Measurements from ENCODE around the gene SLC35G3.
"Not testable (repeated sequence)": the region's sequence is repeated elsewhere in the genome, so short reads cannot be mapped to it uniquely, and the experiment has no call there.

The SLC35G3 gene

GRCh38 chr17:35184274-35184673 lies 9.9 kb downstream of the SLC35G3 start:
- Histone ChIP-seq H3K27ac (replicated peaks) (no peak overlapping the region), H3K4me3 (replicated peaks; ENCODE audit: insufficient read depth, low read length) (no peak overlapping the region), H3K27me3 (ENCODE audit: insufficient read depth, poor library complexity, severe bottlenecking) (no peaks in the 10 kb centered on the region)
- no peak for DNase-seq (ENCODE audit: low read depth in 1 of 2, low spot score in 1 of 2)
- TF ChIP-seq REST (IDR thresholded peaks at IDR 0.05; ENCODE audit: insufficient replicate concordance, low read depth) (no peak), CTCF (IDR thresholded peaks at IDR 0.05; ENCODE audit: insufficient read depth, low read length) (no peak), POLR2AphosphoS5 (IDR thresholded peaks at IDR 0.05; ENCODE audit: low read depth) (no peak), GABPA (IDR thresholded peaks at IDR 0.05; ENCODE audit: low read depth) (no peak), SPI1 (IDR thresholded peaks at IDR 0.05; ENCODE audit: borderline replicate concordance, low read depth) (no peak)

GRCh38 chr17:35183332-35183731 lies 10.9 kb downstream of the SLC35G3 start:
- DNase-seq (ENCODE audit: low read depth in 1 of 2, low spot score in 1 of 2): no peak
- Histone ChIP-seq H3K4me3 (replicated peaks; ENCODE audit: insufficient read depth, low read length) (no peak overlapping the region), H3K27ac (replicated peaks) (no peak overlapping the region), H3K27me3 (ENCODE audit: insufficient read depth, poor library complexity, severe bottlenecking) (no peaks in the 10 kb centered on the region)
- TF ChIP-seq REST (IDR thresholded peaks at IDR 0.05; ENCODE audit: insufficient replicate concordance, low read depth) (no peak), POLR2AphosphoS5 (IDR thresholded peaks at IDR 0.05; ENCODE audit: low read depth) (no peak), SPI1 (IDR thresholded peaks at IDR 0.05; ENCODE audit: borderline replicate concordance, low read depth) (no peak), GABPA (IDR thresholded peaks at IDR 0.05; ENCODE audit: low read depth) (no peak), CTCF (IDR thresholded peaks at IDR 0.05; ENCODE audit: insufficient read depth, low read length) (no peak)

- not testable (repeated sequence) for DNase-seq (ENCODE audit: low read depth in 1 of 2, low spot score in 1 of 2)
Measured at GRCh38 chr17:35179379-35179778, 14.8 kb downstream of the SLC35G3 start.

GRCh38 chr17:35176897-35177296 lies 17.3 kb downstream of the SLC35G3 start:
- TF ChIP-seq SPI1 (IDR thresholded peaks at IDR 0.05; ENCODE audit: borderline replicate concordance, low read depth) (no peak), CTCF (IDR thresholded peaks at IDR 0.05; ENCODE audit: insufficient read depth, low read length) (no peak), POLR2AphosphoS5 (IDR thresholded peaks at IDR 0.05; ENCODE audit: low read depth) (no peak), REST (IDR thresholded peaks at IDR 0.05; ENCODE audit: insufficient replicate concordance, low read depth) (no peak), GABPA (IDR thresholded peaks at IDR 0.05; ENCODE audit: low read depth) (no peak)
- Histone ChIP-seq H3K4me3 (replicated peaks; ENCODE audit: insufficient read depth, low read length) (no peak overlapping the region), H3K27ac (replicated peaks) (no peak overlapping the region), H3K27me3 (ENCODE audit: insufficient read depth, poor library complexity, severe bottlenecking) (no peaks in the 10 kb centered on the region)
- no peak for DNase-seq (ENCODE audit: low read depth in 1 of 2, low spot score in 1 of 2)

More at GRCh38 chr17:35179379-35179778, 14.8 kb downstream of the SLC35G3 start:
- H3K27ac ChIP-seq (replicated peaks); H3K4me3 ChIP-seq (replicated peaks; ENCODE audit: insufficient read depth, low read length); H3K27me3 ChIP-seq (ENCODE audit: insufficient read depth, poor library complexity, severe bottlenecking): not testable (repeated sequence)

Data from HL-60 (cell line).